Lower lobe of right lung (tissue), 2 donors: Measurements from ENCODE around the gene ANO7. TPM values are rescaled to one million over a fixed set of nuclear protein-coding genes. Genes with fewer than 3 reads are reported as not detected.

ENCODE experiments used
- ATAC-seq, 2 donors: fragments of 200-7000 bp; cut with Tn5 transposase; one replicate each; pipeline ENCODE4 v1.9.1; 2020 to 2022; ENCODE audit warnings: mild to moderate bottlenecking in 2 of 2, moderate library complexity in 2 of 2
- DNase-seq: peaks from one replicate; pipeline ENCODE4 v3.0.0-alpha.2; 2020
- H3K27ac ChIP-seq: fragments of 200-600 bp; one replicate; pipeline ENCODE4 v1.8.0; 2022
- H3K27me3 ChIP-seq: fragments of 200-600 bp; one replicate; pipeline ENCODE4 v1.8.0; 2022; ENCODE audit warnings: low read depth
- H3K36me3 ChIP-seq: fragments of 200-600 bp; one replicate; pipeline ENCODE4 v1.8.0; 2022; ENCODE audit warnings: mild to moderate bottlenecking
- H3K4me1 ChIP-seq: fragments of 200-600 bp; one replicate; pipeline ENCODE4 v1.8.0; 2022
- H3K4me3 ChIP-seq: fragments of 200-600 bp; one replicate; pipeline ENCODE4 v1.8.0; 2022; ENCODE audit warnings: mild to moderate bottlenecking
- H3K9me3 ChIP-seq: fragments of 200-600 bp; one replicate; pipeline ENCODE4 v1.8.0; 2022
- CTCF ChIP-seq: fragments of 200-600 bp; IDR thresholded peaks from one replicate; pipeline ENCODE4 v1.8.0; 2022; ENCODE audit warnings: antibody characterized with exemption, mild to moderate bottlenecking
- intact Hi-C: fragments of 100-400 bp; cut with DNase I; formaldehyde crosslinking; loops from one replicate; pipeline ENCODE4 v1.11.0; 2022
- long read RNA-seq: library from polyadenylated mRNA; unstranded; transcript quantifications from one replicate; pipeline ENCODE4 v2.0.0, GENCODE V29; 2021
- total RNA-seq: library from RNA; stranded (reverse); fragmentation: NEBNext Ultra II Directional; extraction: Animal tissue kit (Norgen Biotek cat#: 25700); gene quantifications from one replicate; pipeline ENCODE4 v1.2.1, GENCODE V29; 2021
- donor health status: DM: no; HTN: yes; CAD: no; lungs with severe emphysema.

Gene ANO7, protein sequence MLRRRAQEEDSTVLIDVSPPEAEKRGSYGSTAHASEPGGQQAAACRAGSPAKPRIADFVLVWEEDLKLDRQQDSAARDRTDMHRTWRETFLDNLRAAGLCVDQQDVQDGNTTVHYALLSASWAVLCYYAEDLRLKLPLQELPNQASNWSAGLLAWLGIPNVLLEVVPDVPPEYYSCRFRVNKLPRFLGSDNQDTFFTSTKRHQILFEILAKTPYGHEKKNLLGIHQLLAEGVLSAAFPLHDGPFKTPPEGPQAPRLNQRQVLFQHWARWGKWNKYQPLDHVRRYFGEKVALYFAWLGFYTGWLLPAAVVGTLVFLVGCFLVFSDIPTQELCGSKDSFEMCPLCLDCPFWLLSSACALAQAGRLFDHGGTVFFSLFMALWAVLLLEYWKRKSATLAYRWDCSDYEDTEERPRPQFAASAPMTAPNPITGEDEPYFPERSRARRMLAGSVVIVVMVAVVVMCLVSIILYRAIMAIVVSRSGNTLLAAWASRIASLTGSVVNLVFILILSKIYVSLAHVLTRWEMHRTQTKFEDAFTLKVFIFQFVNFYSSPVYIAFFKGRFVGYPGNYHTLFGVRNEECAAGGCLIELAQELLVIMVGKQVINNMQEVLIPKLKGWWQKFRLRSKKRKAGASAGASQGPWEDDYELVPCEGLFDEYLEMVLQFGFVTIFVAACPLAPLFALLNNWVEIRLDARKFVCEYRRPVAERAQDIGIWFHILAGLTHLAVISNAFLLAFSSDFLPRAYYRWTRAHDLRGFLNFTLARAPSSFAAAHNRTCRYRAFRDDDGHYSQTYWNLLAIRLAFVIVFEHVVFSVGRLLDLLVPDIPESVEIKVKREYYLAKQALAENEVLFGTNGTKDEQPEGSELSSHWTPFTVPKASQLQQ
- 1.3 TPM for total RNA-seq
- long read RNA-seq, partial matches to known transcripts: 0 of 2 reads
- long read RNA-seq, other reads (novel, unspliced or antisense): 2 of 2 reads

- TF ChIP-seq CTCF: no peak
- peaks cover 7% of the 10 kb centered on the region for H3K36me3 ChIP-seq
- no peaks in the 10 kb centered on the region for H3K27me3 ChIP-seq
- peak; percentile 32 to 45 for ATAC-seq
- H3K9me3 ChIP-seq: no peaks in the 10 kb centered on the region
- peak; percentile 45 for DNase-seq
- intact Hi-C loops: no loop called here
- H3K27ac ChIP-seq: no peak within 1 kb of the TSS
- no peaks in the 10 kb centered on the region for H3K4me1 ChIP-seq
- H3K4me3 ChIP-seq: no peak within 1 kb of the TSS
Observed at GRCh38 chr2:241188361-241189092, at the start of gene ANO7. TSS of gene ANO7 (plus strand) at chr2:241188677. CDS start at chr2:241190064, 1,387 bp downstream.

GRCh38 chr2:241139531-241140444 is 48.7 kb upstream of the ANO7 start:
- intact Hi-C loops: no loop called here
- no peak for TF ChIP-seq CTCF
- H3K4me3 ChIP-seq: no peak overlapping the region
- ATAC-seq (no peak), DNase-seq (no peak)
- H3K9me3 ChIP-seq: no peaks in the 10 kb centered on the region
- H3K36me3 ChIP-seq: peaks cover 15% of the 10 kb centered on the region
- H3K27ac ChIP-seq: no peak overlapping the region
- H3K27me3 ChIP-seq: no peaks in the 10 kb centered on the region
- no peaks in the 10 kb centered on the region for H3K4me1 ChIP-seq

- Histone ChIP-seq H3K27me3 (no peaks in the 10 kb centered on the region), H3K36me3 (peaks cover 15% of the 10 kb centered on the region), H3K4me3 (no peak overlapping the region), H3K9me3 (no peaks in the 10 kb centered on the region), H3K27ac (no peak overlapping the region), H3K4me1 (no peaks in the 10 kb centered on the region)
- DNase-seq (no peak), ATAC-seq (no peak)
- intact Hi-C loops: no loop called here
- no peak for TF ChIP-seq CTCF
Observed at GRCh38 chr2:241140445-241140840, 48.0 kb upstream of the ANO7 start.

GRCh38 chr2:241141214-241141770 is 47.2 kb upstream of the ANO7 start:
- intact Hi-C loops: no loop called here
- no peaks in the 10 kb centered on the region for H3K27me3 ChIP-seq
- H3K27ac ChIP-seq: no peak overlapping the region
- ATAC-seq: no peak
- no peaks in the 10 kb centered on the region for H3K9me3 ChIP-seq
- no peak for TF ChIP-seq CTCF
- DNase-seq: no peak
- no peak overlapping the region for H3K4me3 ChIP-seq
- peaks cover 11% of the 10 kb centered on the region for H3K36me3 ChIP-seq
- H3K4me1 ChIP-seq: no peaks in the 10 kb centered on the region
